GM10847 (cell line): ENCODE measurements around the gene ACCS.

Experiments
- POLR2A ChIP-seq: IDR thresholded peaks from 2 replicates; pipeline ENCODE4 v1.6.1; 2011; ENCODE audit not compliant: insufficient read length; ENCODE audit errors: extremely low read depth

ACCS gene

GRCh38 chr11:44095506-44096359 lies 29.7 kb downstream of the ACCS start, which contains the start of gene EXT2:
TSS of gene EXT2 (plus strand) at chr11:44095678. CDS start at chr11:44107713, 12,035 bp downstream.
- TF ChIP-seq POLR2A, result peak; percentile 45

- no peak for TF ChIP-seq POLR2A
These were observed 30.5 kb downstream of the ACCS start for GRCh38 chr11:44096360-44097185.

- no peak for TF ChIP-seq POLR2A
These were observed 31.8 kb downstream of the ACCS start for GRCh38 chr11:44097821-44098220.

GRCh38 chr11:44101098-44101497 lies 35.0 kb downstream of the ACCS start:
- no peak for TF ChIP-seq POLR2A

- TF ChIP-seq POLR2A, result no peak
These were observed 38.6 kb downstream of the ACCS start for GRCh38 chr11:44104481-44105294.

GRCh38 chr11:44108260-44108659 lies 42.2 kb downstream of the ACCS start:
- TF ChIP-seq POLR2A, result no peak

GRCh38 chr11:44110231-44110679 lies 44.2 kb downstream of the ACCS start:
- TF ChIP-seq POLR2A, result no peak

GRCh38 chr11:44112091-44112821 lies 46.2 kb downstream of the ACCS start:
- no peak for TF ChIP-seq POLR2A

- TF ChIP-seq POLR2A, result no peak
These were observed 46.9 kb downstream of the ACCS start for GRCh38 chr11:44113018-44113417.

GRCh38 chr11:44113572-44113971 lies 47.5 kb downstream of the ACCS start:
- no peak for TF ChIP-seq POLR2A

GRCh38 chr11:44116234-44116830 lies 50.3 kb downstream of the ACCS start:
- no peak for TF ChIP-seq POLR2A

- TF ChIP-seq POLR2A, result no peak
These were observed 54.1 kb downstream of the ACCS start for GRCh38 chr11:44120169-44120568.

- no peak for TF ChIP-seq POLR2A
These were observed 59.5 kb downstream of the ACCS start for GRCh38 chr11:44125598-44125997.

GRCh38 chr11:44126304-44126703 lies 60.2 kb downstream of the ACCS start:
- no peak for TF ChIP-seq POLR2A
